Measurements from ENCODE around the gene SLC13A5. TPM values are rescaled to one million over a fixed set of nuclear protein-coding genes. Genes with fewer than 3 reads are reported as not detected.
A peak's percentile ranks its signal among the peaks of the same experiment; 100 is the strongest.

The SLC13A5 gene
- polyA plus RNA-seq, 3 donors = not detected

GRCh38 chr17:6710317-6710716 is 2.9 kb downstream of the SLC13A5 start:
- H2AFZ ChIP-seq (ENCODE audit: insufficient read depth, low read depth, low read length, poor library complexity, severe bottlenecking) = no peak overlapping the region
- Mint-ChIP-seq H3K27me3 (ENCODE audit: low read depth in 3 of 3) (peaks cover 32 to 43% (median 41%) of the 10 kb centered on the region in 3 donors), H3K4me1 (peaks cover 34% of the 10 kb centered on the region), H3K9me3 (peaks cover 0 to 22% (median 8%) of the 10 kb centered on the region in 7 donors), H3K27ac (no peak overlapping the region), H3K4me3 (no peak overlapping the region), H3K36me3 (peaks cover 0 to 8% of the 10 kb centered on the region in 2 donors)
- no peak overlapping the region for H3K4me2 ChIP-seq (replicated peaks; ENCODE audit: extremely low read depth, low read length, poor library complexity, severe bottlenecking)
- peaks cover 3 to 9% of the 10 kb centered on the region in 2 donors for H3K9me3 ChIP-seq (replicated peaks in 1 of 2; ENCODE audit: control insufficient read depth in 1 of 2, insufficient read depth in 1 of 2, low read length in 2 of 2)
- H3K36me3 ChIP-seq (replicated peaks in 1 of 2; ENCODE audit: control insufficient read depth in 1 of 2, insufficient read depth in 2 of 2, low read length in 2 of 2) = no peaks in the 10 kb centered on the region
- H3K79me2 ChIP-seq (ENCODE audit: insufficient read depth, low read length) = no peaks in the 10 kb centered on the region
- TF ChIP-seq CTCF (IDR thresholded peaks at IDR 0.05) = no peak
- peaks cover 12 to 31% of the 10 kb centered on the region in 2 donors for H3K27me3 ChIP-seq (ENCODE audit: control insufficient read depth in 2 of 2, insufficient read depth in 2 of 2, low read length in 2 of 2)
- H3K4me3 ChIP-seq (replicated peaks in 1 of 3; ENCODE audit: low read depth in 2 of 3, low read length in 3 of 3) = no peak overlapping the region
- peaks cover 32 to 33% of the 10 kb centered on the region in 2 donors for H3K4me1 ChIP-seq (ENCODE audit: control insufficient read depth in 1 of 2, insufficient read depth in 2 of 2, low read length in 2 of 2)
- WGBS (ENCODE audit: insufficient coverage) = 90% methylated on average over 7 of the region's 11 CpGs
- H3K9ac ChIP-seq (ENCODE audit: insufficient read depth, low read length, poor library complexity, severe bottlenecking) = no peak overlapping the region
- intact Hi-C loops (cut with micrococcal nuclease) = no loop called here
- H4K20me1 ChIP-seq (ENCODE audit: insufficient read depth, low read length) = no peaks in the 10 kb centered on the region
- no peak overlapping the region for H3K27ac ChIP-seq (ENCODE audit: low read depth in 1 of 2, low read length in 2 of 2)
- no peak for DNase-seq

- peaks cover under 1 to 14% of the 10 kb centered on the region in 2 donors for H3K27me3 ChIP-seq (ENCODE audit: control insufficient read depth in 2 of 2, insufficient read depth in 2 of 2, low read length in 2 of 2)
- no peaks in the 10 kb centered on the region for H3K79me2 ChIP-seq (ENCODE audit: insufficient read depth, low read length)
- DNase-seq = no peak
- intact Hi-C loops (cut with micrococcal nuclease) = no loop called here
- TF ChIP-seq CTCF (IDR thresholded peaks at IDR 0.05) = no peak
- no peaks in the 10 kb centered on the region for H4K20me1 ChIP-seq (ENCODE audit: insufficient read depth, low read length)
- H3K27ac ChIP-seq (ENCODE audit: low read depth in 1 of 2, low read length in 2 of 2) = no peak overlapping the region
- no peak overlapping the region for H2AFZ ChIP-seq (ENCODE audit: insufficient read depth, low read depth, low read length, poor library complexity, severe bottlenecking)
- H3K4me3 ChIP-seq (replicated peaks in 1 of 3; ENCODE audit: low read depth in 2 of 3, low read length in 3 of 3) = no peak overlapping the region
- no peak overlapping the region for H3K9ac ChIP-seq (ENCODE audit: insufficient read depth, low read length, poor library complexity, severe bottlenecking)
- H3K36me3 Mint-ChIP-seq = peaks cover 0 to 2% of the 10 kb centered on the region in 2 donors
- H3K27ac Mint-ChIP-seq = peak overlapping the region in 1 of 7 donors; percentile 64
- peaks cover 17 to 31% (median 29%) of the 10 kb centered on the region in 3 donors for H3K27me3 Mint-ChIP-seq (ENCODE audit: low read depth in 3 of 3)
- peaks cover 25% of the 10 kb centered on the region for H3K4me1 Mint-ChIP-seq
- H3K36me3 ChIP-seq (replicated peaks in 1 of 2; ENCODE audit: control insufficient read depth in 1 of 2, insufficient read depth in 2 of 2, low read length in 2 of 2) = no peaks in the 10 kb centered on the region
- no peak overlapping the region for H3K4me3 Mint-ChIP-seq
- no peak overlapping the region for H3K4me2 ChIP-seq (replicated peaks; ENCODE audit: extremely low read depth, low read length, poor library complexity, severe bottlenecking)
- 100% methylated on average over 3 of the region's 12 CpGs for WGBS (ENCODE audit: insufficient coverage)
- H3K4me1 ChIP-seq (ENCODE audit: control insufficient read depth in 1 of 2, insufficient read depth in 2 of 2, low read length in 2 of 2) = peaks cover 27% of the 10 kb centered on the region in 2 donors
- no peaks in the 10 kb centered on the region for H3K9me3 ChIP-seq (replicated peaks in 1 of 2; ENCODE audit: control insufficient read depth in 1 of 2, insufficient read depth in 1 of 2, low read length in 2 of 2)
- peaks cover 0 to 7% (median 0%) of the 10 kb centered on the region in 7 donors for H3K9me3 Mint-ChIP-seq
These were observed 4.7 kb downstream of the SLC13A5 start for GRCh38 chr17:6708357-6708961.
